Tibial artery (tissue), 4 donors: Measurements from ENCODE around the gene NAA35.

Source experiments
- DNase-seq, 2 donors: peaks; one replicate each; pipeline ENCODE4 v3.0.0-alpha.2; 2019
- H3K27ac ChIP-seq, 2 donors: fragments of 200-600 bp; sonication (generic) in 1 of 2; 1 replicate in 1 of 2; 2 replicates in 1 of 2; pipeline ENCODE4 v1.5.1; 2018 to 2019; ENCODE audit warnings: mild to moderate bottlenecking in 1 of 2
- H3K27me3 ChIP-seq, 2 donors: fragments of 200-600 bp; sonication (generic) in 1 of 2; one replicate each; pipeline versions ENCODE4 v1.5.1 to v1.6.0; 2016 to 2019
- H3K36me3 ChIP-seq, 3 donors: fragments of 200-600 bp; sonication (generic) in 2 of 3; one replicate each; pipeline ENCODE4 v1.5.1; 2016 to 2019; ENCODE audit warnings: mild to moderate bottlenecking in 2 of 3
- H3K4me1 ChIP-seq, 4 donors: fragments of 200-600 bp; sonication (generic) in 2 of 4; 1 replicate in 3 of 4; 2 replicates in 1 of 4; pipeline ENCODE4 v1.5.1; 2016 to 2019
- H3K4me3 ChIP-seq, 2 donors: fragments of 200-600 bp; sonication (generic) in 1 of 2; 1 replicate in 1 of 2; 2 replicates in 1 of 2; pipeline ENCODE4 v1.5.1; 2018 to 2019; ENCODE audit warnings: mild to moderate bottlenecking in 2 of 2
- H3K9me3 ChIP-seq, 3 donors: fragments of 200-600 bp; sonication (generic) in 1 of 3; one replicate each; pipeline ENCODE4 v1.5.1; 2016 to 2019
- intact Hi-C: fragments of 100-400 bp; cut with DNase I; formaldehyde crosslinking; loops from one replicate; pipeline ENCODE4 v1.15.0; 2023; ENCODE audit warnings: low total_unique reads
- TF ChIP-seq, protein P1 (sequence below), 2 experiments: fragments of 200-600 bp in 1 of 2; fragments of 450-650 bp in 1 of 2; IDR thresholded peaks; one replicate each; pipeline ENCODE4 v1.5.1; 2017 to 2019; ENCODE audit warnings: antibody characterized with exemption in 2 of 2, mild to moderate bottlenecking in 1 of 2, moderate library complexity in 1 of 2

NAA35 gene

DNA sequence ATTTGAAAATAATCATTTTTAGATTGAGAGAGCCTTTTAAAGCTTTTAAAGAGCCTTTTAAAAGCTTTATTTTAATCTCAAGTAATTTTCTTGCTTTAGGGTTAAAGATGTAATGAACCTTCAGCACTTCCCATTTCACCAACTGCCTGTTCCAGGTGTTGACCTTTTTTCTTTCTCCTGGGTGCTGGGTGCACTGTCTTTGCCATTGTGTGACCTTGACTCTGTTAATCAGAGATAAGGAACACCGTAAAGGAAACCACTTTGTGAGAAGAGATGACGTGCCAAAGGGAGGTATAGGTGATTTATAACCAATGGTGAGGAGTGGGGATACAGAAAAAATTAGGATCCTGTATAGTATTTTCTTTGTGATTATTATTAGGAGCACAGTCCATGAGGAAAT lies 68.2 kb downstream of the NAA35 start:
- Histone ChIP-seq H3K27me3 (no peaks in the 10 kb centered on the region), H3K36me3 (peaks cover 51 to 88% (median 80%) of the 10 kb centered on the region in 3 donors), H3K4me1 (no peaks in the 10 kb centered on the region), H3K4me3 (no peak overlapping the region), H3K9me3 (no peaks in the 10 kb centered on the region), H3K27ac (no peak overlapping the region)
- intact Hi-C loops = no loop called here
- TF ChIP-seq, protein P1, sequence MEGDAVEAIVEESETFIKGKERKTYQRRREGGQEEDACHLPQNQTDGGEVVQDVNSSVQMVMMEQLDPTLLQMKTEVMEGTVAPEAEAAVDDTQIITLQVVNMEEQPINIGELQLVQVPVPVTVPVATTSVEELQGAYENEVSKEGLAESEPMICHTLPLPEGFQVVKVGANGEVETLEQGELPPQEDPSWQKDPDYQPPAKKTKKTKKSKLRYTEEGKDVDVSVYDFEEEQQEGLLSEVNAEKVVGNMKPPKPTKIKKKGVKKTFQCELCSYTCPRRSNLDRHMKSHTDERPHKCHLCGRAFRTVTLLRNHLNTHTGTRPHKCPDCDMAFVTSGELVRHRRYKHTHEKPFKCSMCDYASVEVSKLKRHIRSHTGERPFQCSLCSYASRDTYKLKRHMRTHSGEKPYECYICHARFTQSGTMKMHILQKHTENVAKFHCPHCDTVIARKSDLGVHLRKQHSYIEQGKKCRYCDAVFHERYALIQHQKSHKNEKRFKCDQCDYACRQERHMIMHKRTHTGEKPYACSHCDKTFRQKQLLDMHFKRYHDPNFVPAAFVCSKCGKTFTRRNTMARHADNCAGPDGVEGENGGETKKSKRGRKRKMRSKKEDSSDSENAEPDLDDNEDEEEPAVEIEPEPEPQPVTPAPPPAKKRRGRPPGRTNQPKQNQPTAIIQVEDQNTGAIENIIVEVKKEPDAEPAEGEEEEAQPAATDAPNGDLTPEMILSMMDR (IDR thresholded peaks at IDR 0.05) = no peak
- no peak for DNase-seq

DNA sequence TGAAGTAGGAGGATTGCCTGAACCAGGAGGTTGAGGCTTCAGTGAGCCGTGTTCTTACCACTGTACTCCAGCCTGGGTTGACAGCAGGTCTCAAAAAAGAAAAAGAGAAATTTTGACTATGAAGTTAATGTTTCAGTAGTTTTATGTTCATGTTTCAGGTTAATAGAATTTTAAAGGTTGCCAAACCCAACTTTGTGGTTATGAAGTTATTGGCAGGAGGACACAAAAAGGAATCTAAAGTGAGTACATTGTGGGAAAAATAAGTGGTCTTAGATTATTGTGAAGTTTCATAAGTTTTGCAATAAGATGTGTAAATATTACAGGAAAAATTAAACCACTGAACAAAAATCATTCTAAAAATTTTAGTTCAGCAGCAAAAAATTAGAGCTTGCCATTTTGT lies 79.8 kb downstream of the NAA35 start:
- no peak overlapping the region for H3K27ac ChIP-seq
- H3K27me3 ChIP-seq = no peaks in the 10 kb centered on the region
- TF ChIP-seq, protein P1 (IDR thresholded peaks at IDR 0.05) = no peak
- H3K9me3 ChIP-seq = no peaks in the 10 kb centered on the region
- H3K4me3 ChIP-seq = no peak overlapping the region
- DNase-seq = no peak
- peaks cover 48 to 83% (median 65%) of the 10 kb centered on the region in 3 donors for H3K36me3 ChIP-seq
- no peaks in the 10 kb centered on the region for H3K4me1 ChIP-seq
- intact Hi-C loops = no loop called here

DNA sequence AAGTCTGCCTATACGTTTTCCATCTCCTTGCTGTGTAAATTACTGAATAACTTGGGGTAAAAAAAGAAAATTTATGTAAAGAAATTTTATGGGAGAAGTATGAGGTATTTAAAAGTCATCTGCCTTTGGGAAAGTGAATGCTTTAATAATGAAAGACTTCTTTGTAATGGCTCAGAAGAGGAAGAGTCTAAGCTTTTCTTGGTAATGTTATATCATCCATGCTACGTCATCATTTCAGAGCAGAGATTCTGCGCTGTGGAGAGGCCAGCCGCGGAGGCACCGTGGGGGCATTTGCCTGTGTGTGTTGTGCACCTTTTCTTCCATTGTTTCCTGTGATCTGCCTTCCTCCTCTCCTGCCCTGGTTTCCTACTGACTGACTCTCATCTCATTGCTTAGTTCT lies 80.2 kb downstream of the NAA35 start:
- DNase-seq = no peak
- TF ChIP-seq, protein P1 (IDR thresholded peaks at IDR 0.05) = no peak
- intact Hi-C loops = no loop called here
- H3K27me3 ChIP-seq = no peaks in the 10 kb centered on the region
- H3K9me3 ChIP-seq = no peaks in the 10 kb centered on the region
- H3K4me1 ChIP-seq = no peaks in the 10 kb centered on the region
- H3K36me3 ChIP-seq = peaks cover 48 to 88% (median 69%) of the 10 kb centered on the region in 3 donors
- no peak overlapping the region for H3K27ac ChIP-seq
- H3K4me3 ChIP-seq = no peak overlapping the region

DNA sequence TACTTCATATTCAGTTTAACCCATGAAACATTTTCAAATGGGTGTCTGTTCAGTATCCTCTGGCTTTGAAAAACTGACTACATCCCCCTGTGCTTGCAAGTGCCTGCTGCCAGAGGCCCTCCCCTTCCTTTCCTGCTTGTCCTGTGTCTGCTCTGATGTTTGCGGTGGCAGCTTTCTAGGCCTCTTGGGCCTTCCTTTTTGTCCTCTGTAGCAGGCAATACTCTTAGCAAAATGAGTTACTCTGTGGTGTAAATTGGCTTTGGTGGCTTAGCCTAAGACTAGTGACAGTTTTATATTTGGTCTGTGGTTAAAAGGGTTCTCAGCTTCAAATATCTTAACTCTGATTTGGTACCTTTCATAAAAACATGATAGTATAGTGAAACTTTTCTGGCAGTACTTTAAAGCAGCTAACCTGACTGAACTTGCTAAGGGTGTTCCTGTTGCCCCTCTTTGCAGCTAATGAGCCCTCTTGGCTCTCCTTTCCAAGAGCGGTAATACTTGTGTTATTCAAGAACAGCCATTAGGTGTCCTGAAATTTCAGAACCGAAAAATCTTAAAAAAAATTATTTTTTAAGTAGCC lies 81.8 kb downstream of the NAA35 start:
- no peaks in the 10 kb centered on the region for H3K27me3 ChIP-seq
- H3K9me3 ChIP-seq = no peaks in the 10 kb centered on the region
- intact Hi-C loops = no loop called here
- no peak overlapping the region for H3K4me3 ChIP-seq
- no peaks in the 10 kb centered on the region for H3K4me1 ChIP-seq
- no peak overlapping the region for H3K27ac ChIP-seq
- TF ChIP-seq, protein P1 (IDR thresholded peaks at IDR 0.05) = no peak
- peaks cover 51 to 91% (median 68%) of the 10 kb centered on the region in 3 donors for H3K36me3 ChIP-seq
- DNase-seq = no peak

DNA sequence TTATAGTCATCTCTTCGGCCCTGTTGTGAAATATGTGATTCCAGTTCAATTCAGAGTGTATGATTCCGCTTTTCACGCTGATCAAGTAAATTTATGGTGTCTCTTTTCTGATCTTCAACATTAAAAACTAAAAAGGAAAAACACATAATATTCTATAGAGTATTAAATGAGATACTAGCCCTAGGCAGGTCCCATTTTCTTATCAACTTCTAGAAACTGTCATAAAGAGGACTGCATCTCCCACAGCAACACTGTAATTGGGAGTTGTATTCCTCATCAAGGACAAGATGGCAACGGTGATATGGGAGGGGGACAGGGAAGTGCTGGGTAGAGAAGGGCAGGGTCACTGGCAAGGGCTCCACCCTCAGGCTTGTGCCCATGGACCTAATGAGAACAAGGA lies 86.8 kb downstream of the NAA35 start:
- Histone ChIP-seq H3K4me1 (no peaks in the 10 kb centered on the region), H3K27me3 (no peaks in the 10 kb centered on the region), H3K4me3 (no peak overlapping the region), H3K9me3 (no peaks in the 10 kb centered on the region), H3K27ac (no peak overlapping the region), H3K36me3 (peaks cover 21 to 59% (median 55%) of the 10 kb centered on the region in 3 donors)
- intact Hi-C loops = no loop called here
- no peak for DNase-seq
- TF ChIP-seq, protein P1 (IDR thresholded peaks at IDR 0.05) = no peak
